ENCODE results near the gene ARHGAP26. TPM values are rescaled to one million over a fixed set of nuclear protein-coding genes. Genes with fewer than 3 reads are reported as not detected.

ARHGAP26 gene
- total and polyA plus RNA-seq, 7 experiments from 2014 or later: 10.5 to 123 (median 22.7) TPM

- POLR2A ChIA-PET: no interaction called here
- Mint-ChIP-seq H3K27ac (no peak overlapping the region), H3K27me3 (no peaks in the 10 kb centered on the region), H3K4me1 (peaks cover 0 to 4% (median 0%) of the 10 kb centered on the region in 7 donors), H3K4me3 (no peak overlapping the region), H3K36me3 (peaks cover 0 to 26% (median 13%) of the 10 kb centered on the region in 5 donors), H3K9me3 (peaks cover 0 to 34% (median 18%) of the 10 kb centered on the region in 11 donors)
- DNase-seq (no peak), ATAC-seq (no peak)
- no peak overlapping the region for H3K27ac ChIP-seq (ENCODE audit: low read depth, low read length)
- H3K4me3 ChIP-seq (ENCODE audit: low read length): no peak overlapping the region
- no peaks in the 10 kb centered on the region for H3K27me3 ChIP-seq (ENCODE audit: control insufficient read depth in 2 of 2, insufficient read depth in 2 of 2, low read length in 2 of 2)
- no peaks in the 10 kb centered on the region for H3K9me3 ChIP-seq (ENCODE audit: control insufficient read depth in 2 of 3, low read length in 3 of 3)
- no peaks in the 10 kb centered on the region for H3K36me3 ChIP-seq (ENCODE audit: control insufficient read depth in 2 of 3, insufficient read depth in 3 of 3, low read length in 3 of 3)
- intact Hi-C loops (cut with micrococcal nuclease): no loop called here
- CTCF ChIA-PET: no interaction called here
- H3K4me1 ChIP-seq (ENCODE audit: control insufficient read depth in 2 of 2, insufficient read depth in 2 of 2, low read length in 2 of 2): no peaks in the 10 kb centered on the region
Measured at GRCh38 chr5:143263272-143263810, 493.2 kb downstream of the ARHGAP26 start.

GRCh38 chr5:143265995-143266394 is 495.8 kb downstream of the ARHGAP26 start:
- DNase-seq (no peak), ATAC-seq (no peak)
- Histone ChIP-seq H3K4me3 (ENCODE audit: low read length) (no peak overlapping the region), H3K27ac (ENCODE audit: low read depth, low read length) (no peak overlapping the region), H3K36me3 (ENCODE audit: control insufficient read depth in 2 of 3, insufficient read depth in 3 of 3, low read length in 3 of 3) (no peaks in the 10 kb centered on the region), H3K9me3 (ENCODE audit: control insufficient read depth in 2 of 3, low read length in 3 of 3) (peaks cover 0 to 7% (median 0%) of the 10 kb centered on the region in 3 experiments), H3K4me1 (ENCODE audit: control insufficient read depth in 2 of 2, insufficient read depth in 2 of 2, low read length in 2 of 2) (no peaks in the 10 kb centered on the region), H3K27me3 (ENCODE audit: control insufficient read depth in 2 of 2, insufficient read depth in 2 of 2, low read length in 2 of 2) (no peaks in the 10 kb centered on the region)
- H3K4me3 Mint-ChIP-seq: no peak overlapping the region
- ChIA-PET POLR2A (no interaction called here), CTCF (no interaction called here)
- peaks cover 0 to 33% (median 20%) of the 10 kb centered on the region in 5 donors for H3K36me3 Mint-ChIP-seq
- H3K4me1 Mint-ChIP-seq: peaks cover 0 to 2% (median 0%) of the 10 kb centered on the region in 7 donors
- peaks cover 0 to 56% (median 30%) of the 10 kb centered on the region in 11 donors for H3K9me3 Mint-ChIP-seq
- intact Hi-C loops (cut with micrococcal nuclease): no loop called here
- H3K27me3 Mint-ChIP-seq: no peaks in the 10 kb centered on the region
- H3K27ac Mint-ChIP-seq: no peak overlapping the region

- CTCF ChIA-PET: interaction anchor here (0.6 kb wide), 1 partner anchor 1953 kb away, joined by 3 read pairs; no protein-coding TSS in a partner anchor
- H3K4me1 Mint-ChIP-seq: no peaks in the 10 kb centered on the region
Measured at GRCh38 chr5:143267186-143267585, 497.0 kb downstream of the ARHGAP26 start.

GRCh38 chr5:143268388-143268787 is 498.2 kb downstream of the ARHGAP26 start:
- peaks cover 0 to 60% (median 32%) of the 10 kb centered on the region in 11 donors for H3K9me3 Mint-ChIP-seq
- CTCF ChIA-PET: no interaction called here
- no peaks in the 10 kb centered on the region for H3K36me3 ChIP-seq (ENCODE audit: control insufficient read depth in 2 of 3, insufficient read depth in 3 of 3, low read length in 3 of 3)
- no peaks in the 10 kb centered on the region for H3K4me1 Mint-ChIP-seq
- DNase-seq (no peak), ATAC-seq (no peak)
- H3K9me3 ChIP-seq (ENCODE audit: control insufficient read depth in 2 of 3, low read length in 3 of 3): peaks cover 0 to 7% (median 0%) of the 10 kb centered on the region in 3 experiments
- intact Hi-C loops (cut with micrococcal nuclease): no loop called here
- H3K4me1 ChIP-seq (ENCODE audit: control insufficient read depth in 2 of 2, insufficient read depth in 2 of 2, low read length in 2 of 2): no peaks in the 10 kb centered on the region
- H3K36me3 Mint-ChIP-seq: peaks cover 0 to 34% (median 24%) of the 10 kb centered on the region in 5 donors
- POLR2A ChIA-PET: interaction anchor here (0.6 kb wide), 1 partner anchor 22 kb away, joined by 3 read pairs; no protein-coding TSS in a partner anchor
- H3K27me3 Mint-ChIP-seq: no peaks in the 10 kb centered on the region
- no peak overlapping the region for H3K4me3 Mint-ChIP-seq
- no peak overlapping the region for H3K27ac ChIP-seq (ENCODE audit: low read depth, low read length)
- H3K27me3 ChIP-seq (ENCODE audit: control insufficient read depth in 2 of 2, insufficient read depth in 2 of 2, low read length in 2 of 2): no peaks in the 10 kb centered on the region
- H3K4me3 ChIP-seq (ENCODE audit: low read length): no peak overlapping the region
- no peak overlapping the region for H3K27ac Mint-ChIP-seq

More at GRCh38 chr5:143267186-143267585, 497.0 kb downstream of the ARHGAP26 start:
- Histone ChIP-seq H3K27me3 (ENCODE audit: control insufficient read depth in 2 of 2, insufficient read depth in 2 of 2, low read length in 2 of 2) (no peaks in the 10 kb centered on the region), H3K4me1 (ENCODE audit: control insufficient read depth in 2 of 2, insufficient read depth in 2 of 2, low read length in 2 of 2) (no peaks in the 10 kb centered on the region), H3K36me3 (ENCODE audit: control insufficient read depth in 2 of 3, insufficient read depth in 3 of 3, low read length in 3 of 3) (no peaks in the 10 kb centered on the region), H3K27ac (ENCODE audit: low read depth, low read length) (no peak overlapping the region), H3K4me3 (ENCODE audit: low read length) (no peak overlapping the region), H3K9me3 (ENCODE audit: control insufficient read depth in 2 of 3, low read length in 3 of 3) (peaks cover 0 to 7% (median 0%) of the 10 kb centered on the region in 3 experiments)
- POLR2A ChIA-PET: no interaction called here
- DNase-seq (no peak), ATAC-seq (no peak)
- no peak overlapping the region for H3K4me3 Mint-ChIP-seq
- intact Hi-C loops (cut with micrococcal nuclease): no loop called here
- no peak overlapping the region for H3K27ac Mint-ChIP-seq
- peaks cover 0 to 30% (median 24%) of the 10 kb centered on the region in 5 donors for H3K36me3 Mint-ChIP-seq
- H3K9me3 Mint-ChIP-seq: peaks cover 0 to 56% (median 32%) of the 10 kb centered on the region in 11 donors
- no peaks in the 10 kb centered on the region for H3K27me3 Mint-ChIP-seq

GRCh38 chr5:143271431-143271830 is 501.3 kb downstream of the ARHGAP26 start:
- Histone ChIP-seq H3K36me3 (ENCODE audit: control insufficient read depth in 2 of 3, insufficient read depth in 3 of 3, low read length in 3 of 3) (no peaks in the 10 kb centered on the region), H3K9me3 (ENCODE audit: control insufficient read depth in 2 of 3, low read length in 3 of 3) (peaks cover 0 to 7% (median 0%) of the 10 kb centered on the region in 3 experiments), H3K27ac (ENCODE audit: low read depth, low read length) (no peak overlapping the region), H3K4me3 (ENCODE audit: low read length) (no peak overlapping the region), H3K27me3 (ENCODE audit: control insufficient read depth in 2 of 2, insufficient read depth in 2 of 2, low read length in 2 of 2) (no peaks in the 10 kb centered on the region), H3K4me1 (ENCODE audit: control insufficient read depth in 2 of 2, insufficient read depth in 2 of 2, low read length in 2 of 2) (no peaks in the 10 kb centered on the region)
- peaks cover 0 to 47% (median 19%) of the 10 kb centered on the region in 11 donors for H3K9me3 Mint-ChIP-seq
- H3K27ac Mint-ChIP-seq: no peak overlapping the region
- H3K27me3 Mint-ChIP-seq: no peaks in the 10 kb centered on the region
- H3K36me3 Mint-ChIP-seq: peaks cover 0 to 37% (median 28%) of the 10 kb centered on the region in 5 donors
- CTCF ChIA-PET: no interaction called here
- DNase-seq: no peak
- H3K4me1 Mint-ChIP-seq: peaks cover 0 to 6% (median 0%) of the 10 kb centered on the region in 7 donors
- POLR2A ChIA-PET: no interaction called here
- no peak overlapping the region for H3K4me3 Mint-ChIP-seq
- intact Hi-C loops (cut with micrococcal nuclease): loop anchor here in 1 of 2 donors (10.0 kb wide), 1 partner anchor 553 kb away; no protein-coding TSS in a partner anchor
- ATAC-seq: no peak

GRCh38 chr5:143274952-143275351 is 504.8 kb downstream of the ARHGAP26 start:
- Mint-ChIP-seq H3K36me3 (peaks cover 0 to 38% (median 27%) of the 10 kb centered on the region in 5 donors), H3K27ac (peak overlapping the region in 2 of 9 donors; percentile 0 to 25), H3K9me3 (peaks cover 0 to 13% (median 2%) of the 10 kb centered on the region in 11 donors), H3K4me3 (no peak overlapping the region), H3K4me1 (peaks cover 0 to 10% (median 3%) of the 10 kb centered on the region in 7 donors), H3K27me3 (no peaks in the 10 kb centered on the region)
- ChIA-PET POLR2A (no interaction called here), CTCF (no interaction called here)
- DNase-seq (no peak), ATAC-seq (no peak)
- Histone ChIP-seq H3K27ac (ENCODE audit: low read depth, low read length) (no peak overlapping the region), H3K4me1 (ENCODE audit: control insufficient read depth in 2 of 2, insufficient read depth in 2 of 2, low read length in 2 of 2) (no peaks in the 10 kb centered on the region), H3K9me3 (ENCODE audit: control insufficient read depth in 2 of 3, low read length in 3 of 3) (peaks cover 0 to 2% (median 0%) of the 10 kb centered on the region in 3 experiments), H3K27me3 (ENCODE audit: control insufficient read depth in 2 of 2, insufficient read depth in 2 of 2, low read length in 2 of 2) (no peaks in the 10 kb centered on the region), H3K4me3 (ENCODE audit: low read length) (no peak overlapping the region), H3K36me3 (ENCODE audit: control insufficient read depth in 2 of 3, insufficient read depth in 3 of 3, low read length in 3 of 3) (peaks cover 0 to 4% (median 0%) of the 10 kb centered on the region in 3 experiments)
- intact Hi-C loops (cut with micrococcal nuclease): loop anchor here (5.0 to 10.0 kb wide), 2 partner anchors 550 to 907 kb away; no protein-coding TSS in a partner anchor

Data from naive thymus-derived CD4-positive, alpha-beta T cell (primary cell).